RWPE1 (cell line): ENCODE results near the gene PLXNC1.

Experiments
- CTCF ChIA-PET: fragments of 350-600 bp; sonication (Branson Sonifier 250); formaldehyde crosslinking; extraction: SDS; loops from one replicate; lab custom pipeline; 2021; lab: Yijun Ruan, JAX
- POLR2A ChIA-PET: fragments of 400-600 bp; formaldehyde crosslinking; extraction: SDS; loops from one replicate; lab custom pipeline; 2020; ENCODE audit warnings: antibody characterized with exemption; ENCODE audit not compliant: low non-redundant PET; lab: Yijun Ruan, JAX
- DNase-seq: peaks from one replicate; pipeline ENCODE4 v3.0.0; 2012; ENCODE audit warnings: low spot score
- H3K27ac ChIP-seq: fragments of 450-650 bp; 2 replicates; pipeline ENCODE4 v1.5.1; 2017
- TF ChIP-seq, protein P1 (sequence below): fragments of 450-650 bp; conservative IDR thresholded peaks from 2 replicates; pipeline ENCODE4 v1.5.1; 2017; ENCODE audit warnings: low read depth, mild to moderate bottlenecking

PLXNC1 gene

DNA sequence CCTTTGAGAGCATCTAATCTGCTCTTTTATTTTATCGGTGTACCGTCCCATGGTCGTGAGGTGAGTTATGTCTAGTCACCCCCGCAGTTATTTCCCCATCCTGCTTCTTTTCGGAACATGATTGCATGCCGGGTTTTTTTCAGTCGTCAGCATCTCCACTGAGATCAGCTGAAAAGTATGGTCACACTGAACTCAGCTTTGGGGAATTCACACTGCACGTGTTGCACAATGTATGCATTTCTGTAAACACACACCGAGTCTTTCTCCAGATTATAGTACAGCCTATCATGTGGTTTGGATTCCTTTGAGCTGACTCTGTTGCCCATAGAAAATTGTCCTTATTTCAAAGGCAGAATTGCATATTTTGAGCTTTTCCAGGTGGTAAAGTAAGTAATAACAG lies 24.6 kb downstream of the PLXNC1 start:
- DNase-seq: peak; percentile 44
- ChIA-PET CTCF (no interaction called here), POLR2A (no interaction called here)
- no peak overlapping the region for H3K27ac ChIP-seq
- TF ChIP-seq, protein P1, sequence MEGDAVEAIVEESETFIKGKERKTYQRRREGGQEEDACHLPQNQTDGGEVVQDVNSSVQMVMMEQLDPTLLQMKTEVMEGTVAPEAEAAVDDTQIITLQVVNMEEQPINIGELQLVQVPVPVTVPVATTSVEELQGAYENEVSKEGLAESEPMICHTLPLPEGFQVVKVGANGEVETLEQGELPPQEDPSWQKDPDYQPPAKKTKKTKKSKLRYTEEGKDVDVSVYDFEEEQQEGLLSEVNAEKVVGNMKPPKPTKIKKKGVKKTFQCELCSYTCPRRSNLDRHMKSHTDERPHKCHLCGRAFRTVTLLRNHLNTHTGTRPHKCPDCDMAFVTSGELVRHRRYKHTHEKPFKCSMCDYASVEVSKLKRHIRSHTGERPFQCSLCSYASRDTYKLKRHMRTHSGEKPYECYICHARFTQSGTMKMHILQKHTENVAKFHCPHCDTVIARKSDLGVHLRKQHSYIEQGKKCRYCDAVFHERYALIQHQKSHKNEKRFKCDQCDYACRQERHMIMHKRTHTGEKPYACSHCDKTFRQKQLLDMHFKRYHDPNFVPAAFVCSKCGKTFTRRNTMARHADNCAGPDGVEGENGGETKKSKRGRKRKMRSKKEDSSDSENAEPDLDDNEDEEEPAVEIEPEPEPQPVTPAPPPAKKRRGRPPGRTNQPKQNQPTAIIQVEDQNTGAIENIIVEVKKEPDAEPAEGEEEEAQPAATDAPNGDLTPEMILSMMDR: no peak

DNA sequence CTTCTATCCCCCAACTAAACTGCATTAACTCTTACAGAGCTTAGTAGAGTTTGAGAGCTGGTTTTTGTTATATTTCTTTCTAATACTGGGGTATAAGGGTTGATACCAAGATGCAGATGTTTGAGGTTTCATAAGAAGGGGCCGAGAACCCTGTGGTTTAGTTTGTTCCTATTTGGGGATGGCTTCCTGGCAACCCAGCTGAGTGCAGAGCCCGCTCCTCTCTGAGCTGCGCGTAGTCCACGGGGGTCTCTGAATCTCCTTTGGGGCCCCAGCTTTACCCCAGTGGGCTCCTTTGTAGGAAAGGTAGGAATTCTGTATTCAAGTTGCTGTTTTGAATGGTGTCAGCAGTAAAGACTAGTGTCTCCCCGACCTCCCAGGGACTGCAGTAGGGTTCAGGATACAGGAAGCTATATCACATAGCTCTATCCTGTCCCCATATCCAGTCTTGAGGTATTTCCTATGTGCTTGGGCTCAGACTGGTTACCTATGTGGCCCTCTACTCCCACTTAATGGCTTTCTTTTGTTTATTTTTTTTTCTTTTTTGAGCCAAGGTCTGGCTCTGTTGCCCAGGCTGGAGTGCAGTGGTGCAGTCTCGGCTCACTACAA lies 25.4 kb downstream of the PLXNC1 start:
- TF ChIP-seq, protein P1: no peak
- POLR2A ChIA-PET: no interaction called here
- H3K27ac ChIP-seq: no peak overlapping the region
- CTCF ChIA-PET: no interaction called here
- DNase-seq: no peak

DNA sequence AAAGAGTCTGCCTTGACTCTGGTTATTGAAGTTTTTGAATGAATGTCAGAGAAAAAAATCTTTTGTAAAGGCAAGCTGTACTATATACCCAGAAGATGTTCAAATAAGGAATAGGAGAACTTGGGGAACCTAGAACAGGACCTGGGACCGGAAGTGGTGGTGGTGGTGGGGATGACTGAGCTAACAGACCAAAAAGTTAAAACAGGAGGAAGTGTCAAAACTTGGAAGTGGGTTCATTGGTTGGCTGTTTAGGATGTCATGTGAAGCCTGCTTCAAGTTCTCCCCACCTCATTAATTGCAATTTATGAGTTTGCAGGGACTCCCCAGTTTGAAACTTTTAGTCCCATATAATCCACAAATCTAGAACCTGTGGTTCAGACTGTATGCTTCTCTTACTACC lies 26.2 kb downstream of the PLXNC1 start:
- CTCF ChIA-PET: no interaction called here

DNA sequence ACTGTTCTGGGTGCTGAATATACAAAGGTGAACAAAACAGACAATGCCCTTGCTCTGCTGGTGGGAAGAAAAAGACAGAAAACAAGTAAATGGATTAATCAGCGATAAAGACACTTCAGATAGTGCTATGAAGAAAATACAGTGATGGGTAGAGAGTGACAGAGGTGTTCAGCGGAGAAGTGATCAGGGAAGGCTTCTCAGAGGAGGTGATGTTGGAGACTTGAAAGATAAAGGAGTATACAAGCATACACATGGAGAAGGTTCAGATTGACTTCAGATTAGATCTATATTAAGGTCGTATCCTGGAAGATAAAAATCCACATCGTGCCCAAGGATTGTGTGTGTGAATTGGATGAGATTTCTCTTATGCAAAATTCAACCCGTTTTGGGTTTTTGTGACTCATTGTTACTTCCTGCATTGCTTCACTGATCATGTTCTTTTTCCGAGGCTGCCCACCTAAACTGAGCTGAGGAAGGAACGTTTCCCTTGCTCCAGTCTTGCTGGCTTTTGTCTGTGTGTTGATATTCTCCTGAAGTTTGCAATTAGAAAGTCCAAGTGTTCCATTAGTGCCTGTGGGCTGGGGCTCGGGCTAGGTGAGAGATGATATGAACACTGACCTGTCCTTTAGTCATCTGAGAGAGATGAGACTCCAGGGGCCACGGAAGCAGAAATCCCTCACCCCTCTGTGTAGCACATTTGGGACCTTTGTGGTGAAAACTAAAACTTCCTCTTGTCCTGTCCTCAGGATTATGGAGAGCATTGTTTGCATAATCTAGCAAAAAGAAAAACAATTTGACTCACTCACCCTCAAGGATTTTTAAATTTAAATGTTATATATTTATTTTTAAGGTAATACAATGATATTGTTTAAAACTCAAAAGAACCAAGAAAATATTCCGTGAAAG lies 27.6 kb downstream of the PLXNC1 start:
- CTCF ChIA-PET: no interaction called here
- no peak overlapping the region for H3K27ac ChIP-seq
- DNase-seq: no peak
- TF ChIP-seq, protein P1: no peak
- POLR2A ChIA-PET: no interaction called here

More for the DNA sequence above, 26.2 kb downstream of the PLXNC1 start:
- no peak overlapping the region for H3K27ac ChIP-seq
- TF ChIP-seq, protein P1: no peak
- POLR2A ChIA-PET: no interaction called here
- no peak for DNase-seq

DNA sequence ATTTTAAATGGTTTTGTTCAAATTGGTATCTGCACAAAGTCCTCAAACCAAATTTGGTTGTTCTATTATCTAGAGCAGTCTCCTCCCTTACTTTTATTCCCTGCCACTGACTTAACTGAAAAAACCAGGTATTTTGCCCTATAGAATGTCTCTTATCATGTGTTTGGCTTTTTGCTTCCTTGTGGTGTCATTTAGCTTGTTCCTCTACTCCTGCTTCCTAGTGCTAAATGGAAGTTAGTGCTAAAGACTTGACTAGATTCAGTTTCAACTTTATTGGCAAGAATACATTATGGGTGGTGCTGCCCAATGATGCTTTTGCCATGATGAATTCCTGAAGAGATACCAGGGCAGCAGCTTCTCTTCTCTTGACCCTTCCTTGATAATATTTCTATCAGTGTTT lies 29.7 kb downstream of the PLXNC1 start:
- ChIA-PET CTCF (no interaction called here), POLR2A (no interaction called here)
- TF ChIP-seq, protein P1: no peak
- DNase-seq: no peak
- H3K27ac ChIP-seq: no peak overlapping the region

DNA sequence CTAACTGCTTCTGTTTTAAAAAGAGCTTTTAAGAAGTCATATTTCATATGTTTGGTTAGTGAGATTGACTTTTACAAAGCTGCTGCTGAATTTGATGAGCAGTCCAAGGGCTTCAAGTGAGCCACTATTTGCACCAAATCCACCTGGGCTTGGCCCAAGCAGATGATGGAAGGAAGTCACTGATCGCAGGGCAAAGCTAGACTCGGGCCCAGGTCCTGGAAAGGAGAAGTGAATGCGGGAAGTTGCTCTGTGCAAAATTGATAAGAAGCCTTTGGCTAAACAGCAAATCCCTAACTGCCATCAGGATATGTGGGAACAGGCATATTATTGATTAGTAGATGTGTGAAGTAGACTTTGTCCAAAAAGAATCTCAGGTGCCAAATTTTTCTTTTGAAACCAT lies 30.5 kb downstream of the PLXNC1 start:
- TF ChIP-seq, protein P1: no peak
- ChIA-PET POLR2A (no interaction called here), CTCF (interaction anchor here (0.5 kb wide), 1 partner anchor 536 kb away, joined by 3 read pairs; no protein-coding TSS in a partner anchor)
- no peak for DNase-seq
- no peak overlapping the region for H3K27ac ChIP-seq
